Activated CD8-positive, alpha-beta memory T cell treated with anti-CD3 and anti-CD28 coated beads, Interleukin-2, amount 50 U/mL, for 48 hours (primary cell): ENCODE results near the gene CDHR4.
"Not testable (repeated sequence)": the region's sequence is repeated elsewhere in the genome, so short reads cannot be mapped to it uniquely, and the experiment has no call there.

Experiments
- DNase-seq: peaks from one replicate; pipeline ENCODE4 v3.0.0-alpha.2; 2020

CDHR4 gene

GRCh38 chr3:49802719-49803464, 3.2 kb upstream of the CDHR4 start, which contains the start of gene INKA1:
INKA1 (plus strand) TSS chr3:49803261; CDS start chr3:49803393, 132 bp downstream.
- DNase-seq: peak; percentile 93

DNA sequence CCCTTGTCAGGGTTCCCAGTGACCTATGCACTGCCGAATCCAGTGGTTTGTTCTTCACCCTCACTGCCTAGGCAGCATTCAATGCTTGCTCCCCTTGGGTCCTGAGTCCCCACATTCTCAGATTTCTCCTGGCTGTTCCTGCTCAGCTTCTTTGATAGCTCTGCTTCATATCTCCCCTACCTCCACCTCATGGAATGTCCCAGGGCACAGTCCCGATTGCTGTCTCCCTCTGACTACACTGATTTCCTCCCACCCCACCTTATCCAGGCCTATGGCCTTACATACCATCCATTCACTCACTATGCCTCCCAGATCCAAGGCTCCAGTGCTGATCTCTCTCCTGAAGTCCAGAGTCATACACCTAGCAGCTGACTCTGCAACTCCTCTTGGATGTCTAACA, 1.5 kb upstream of the CDHR4 start:
- DNase-seq: no peak

DNA sequence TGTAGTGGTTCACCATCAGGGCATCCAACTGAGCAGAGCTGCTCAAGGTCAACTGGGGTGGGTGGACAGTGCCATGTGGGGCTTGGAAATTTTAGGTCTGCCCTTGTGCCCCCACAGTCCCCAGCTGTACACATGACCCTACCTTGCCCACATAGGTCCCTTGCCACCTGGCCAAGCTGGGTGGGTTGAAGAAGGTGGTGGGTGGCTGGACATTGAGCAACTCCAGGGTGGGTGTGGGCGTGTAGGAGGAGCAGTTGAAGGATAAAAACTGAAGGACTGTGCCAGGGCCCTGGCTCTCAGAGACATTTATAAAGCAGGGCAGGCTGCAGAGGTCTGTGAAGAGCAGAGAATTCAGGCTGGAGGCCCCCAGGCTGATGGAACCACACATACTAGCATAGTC, 568 bp downstream of the CDHR4 start:
- DNase-seq: no peak

DNA sequence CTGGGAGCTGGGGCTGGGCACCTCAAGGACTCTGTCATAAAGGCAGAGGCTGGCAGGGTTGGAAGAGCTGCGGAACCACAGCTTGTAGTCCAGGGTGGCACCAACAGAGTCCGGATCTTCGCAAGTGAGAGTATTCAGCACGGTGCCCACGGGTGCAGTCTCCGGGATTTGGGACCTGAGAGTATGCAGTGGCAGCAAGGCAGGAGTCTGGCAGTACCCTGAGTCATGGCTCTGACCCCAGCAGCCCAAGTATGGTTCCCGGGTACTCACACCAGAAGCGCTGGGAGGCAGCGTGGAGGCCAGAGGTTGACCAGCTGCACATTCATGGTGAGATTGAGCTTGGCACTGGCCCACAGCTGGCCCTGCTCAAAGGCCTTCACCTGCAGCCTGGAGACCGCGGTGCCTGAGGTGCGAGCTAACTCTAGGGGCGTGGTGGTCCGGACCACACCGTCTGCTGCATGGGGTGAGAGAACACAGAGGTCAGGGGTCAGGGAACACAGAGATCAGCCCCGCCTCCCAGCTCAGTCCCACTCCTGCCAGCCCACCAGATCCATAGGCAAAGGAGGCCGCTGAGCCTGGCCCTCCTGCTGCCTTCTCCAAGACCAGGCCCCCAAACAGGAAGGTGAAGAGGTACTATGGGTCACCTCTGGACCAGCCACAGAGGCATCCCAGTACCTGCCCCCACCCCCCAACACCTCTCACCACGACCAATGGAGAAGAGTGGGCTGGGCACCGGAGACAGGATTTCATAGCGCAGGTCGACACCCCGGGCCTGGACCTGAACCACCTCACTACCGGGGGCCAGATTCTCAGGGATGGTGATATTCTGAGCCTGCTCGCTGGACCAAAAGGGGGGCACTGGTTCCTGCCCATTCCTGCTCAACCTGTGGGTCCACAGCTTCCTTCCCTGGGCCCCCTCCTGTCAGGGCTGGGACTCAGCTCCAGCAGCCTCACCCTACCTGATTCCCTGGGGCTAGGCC, 4.5 kb downstream of the CDHR4 start:
- DNase-seq: no peak

GRCh38 chr3:49794431-49794830, 5.2 kb downstream of the CDHR4 start:
- no peak for DNase-seq

DNA sequence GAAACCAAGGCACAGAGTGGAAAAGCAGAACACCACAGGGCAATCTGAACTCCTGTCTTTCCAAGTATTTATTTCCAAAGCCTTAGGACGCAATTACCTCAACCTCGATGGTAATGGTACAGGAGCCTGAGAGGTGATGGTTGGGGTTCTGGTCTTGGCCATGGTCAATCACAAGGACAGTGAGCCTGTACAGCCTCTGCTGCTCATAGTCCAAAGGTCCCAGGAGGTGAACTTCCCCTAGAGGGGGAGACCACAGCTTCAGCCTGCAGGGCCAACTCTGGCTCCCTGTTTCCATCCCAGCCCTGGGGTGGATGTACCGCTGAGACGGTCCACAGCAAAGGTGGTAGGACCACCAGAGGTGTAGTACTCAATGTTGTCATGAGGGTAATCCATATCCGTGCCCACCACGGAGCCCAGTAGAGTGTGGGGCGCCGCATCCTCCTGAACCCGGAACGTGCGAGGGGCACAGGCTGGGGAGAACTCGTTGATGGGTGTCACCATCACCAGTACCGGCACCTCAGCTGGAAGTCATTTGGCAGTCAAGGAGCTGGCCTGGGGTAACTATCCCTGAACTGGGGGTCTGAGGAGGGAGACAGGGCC, 6.1 kb downstream of the CDHR4 start:
- DNase-seq: no peak

DNA sequence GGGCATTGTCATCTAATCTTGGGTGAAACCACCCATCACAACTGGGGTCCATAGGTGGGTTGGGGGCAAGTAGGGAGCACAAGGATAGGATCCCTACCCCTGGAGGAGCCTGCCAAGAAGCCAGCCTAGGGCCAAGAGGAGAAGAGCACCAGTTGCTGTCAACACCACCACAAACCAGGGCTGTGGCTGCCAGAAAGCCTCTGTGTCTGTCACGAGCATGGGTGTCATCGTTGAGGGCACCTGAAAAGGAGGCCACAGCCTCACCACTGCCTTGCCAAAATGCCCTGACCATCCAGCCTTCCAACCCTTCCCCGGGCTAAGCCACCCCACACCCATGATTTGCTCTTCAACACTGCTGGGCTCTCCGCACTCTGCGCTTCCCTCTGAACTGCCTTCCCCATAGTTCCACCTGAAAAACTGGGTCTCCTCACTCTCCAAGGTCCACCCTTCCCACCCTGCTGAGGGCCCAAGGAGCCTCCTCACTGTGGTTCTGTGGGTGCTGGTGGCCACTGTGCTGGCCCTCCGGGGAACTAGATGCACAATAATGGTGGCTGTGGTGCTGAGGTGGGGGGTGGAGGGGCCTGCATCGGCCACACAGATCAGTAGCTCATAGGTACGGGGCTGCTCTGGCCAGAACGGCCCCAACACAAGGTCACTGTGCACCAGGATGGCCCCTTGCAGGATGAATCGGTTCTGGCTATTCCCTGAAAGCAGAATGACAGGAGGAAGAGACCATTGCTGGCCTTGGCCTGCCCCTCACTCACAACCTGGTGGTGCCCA, 7.1 kb downstream of the CDHR4 start:
- no peak for DNase-seq

DNA sequence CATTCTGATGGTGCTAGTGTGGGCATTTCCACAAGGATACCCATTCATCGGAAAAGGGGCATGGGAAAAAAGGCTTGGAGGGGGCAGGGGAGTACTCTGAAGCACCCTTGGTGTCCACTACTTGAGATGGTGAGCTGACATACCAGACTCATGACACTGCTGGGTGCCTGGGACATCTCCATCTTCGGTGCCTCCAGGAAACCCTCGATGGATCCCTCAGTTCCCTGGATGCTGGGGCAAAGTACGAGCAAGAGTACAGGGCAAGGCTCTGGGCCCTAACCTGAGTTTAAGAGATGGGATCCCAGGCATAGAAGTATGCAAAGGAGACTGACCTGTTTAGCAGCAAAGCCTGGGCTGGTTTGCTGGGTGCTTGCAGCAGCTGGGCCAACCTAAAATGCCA, 8.1 kb downstream of the CDHR4 start:
- DNase-seq: no peak

- DNase-seq: no peak
These were observed 8.9 kb downstream of the CDHR4 start for GRCh38 chr3:49790626-49791411.

GRCh38 chr3:49788056-49788455, 11.6 kb downstream of the CDHR4 start:
- no peak for DNase-seq

GRCh38 chr3:49787536-49787935, 12.1 kb downstream of the CDHR4 start:
- DNase-seq: no peak

- DNase-seq: no peak
These were observed 12.6 kb downstream of the CDHR4 start for GRCh38 chr3:49787182-49787464.

- DNase-seq: peak; percentile 98
These were observed 13.1 kb downstream of the CDHR4 start, which contains the start of gene IP6K1 for GRCh38 chr3:49786357-49787181. IP6K1 (minus strand) TSS chr3:49786542; CDS start chr3:49748040, 38,502 bp downstream.

DNA sequence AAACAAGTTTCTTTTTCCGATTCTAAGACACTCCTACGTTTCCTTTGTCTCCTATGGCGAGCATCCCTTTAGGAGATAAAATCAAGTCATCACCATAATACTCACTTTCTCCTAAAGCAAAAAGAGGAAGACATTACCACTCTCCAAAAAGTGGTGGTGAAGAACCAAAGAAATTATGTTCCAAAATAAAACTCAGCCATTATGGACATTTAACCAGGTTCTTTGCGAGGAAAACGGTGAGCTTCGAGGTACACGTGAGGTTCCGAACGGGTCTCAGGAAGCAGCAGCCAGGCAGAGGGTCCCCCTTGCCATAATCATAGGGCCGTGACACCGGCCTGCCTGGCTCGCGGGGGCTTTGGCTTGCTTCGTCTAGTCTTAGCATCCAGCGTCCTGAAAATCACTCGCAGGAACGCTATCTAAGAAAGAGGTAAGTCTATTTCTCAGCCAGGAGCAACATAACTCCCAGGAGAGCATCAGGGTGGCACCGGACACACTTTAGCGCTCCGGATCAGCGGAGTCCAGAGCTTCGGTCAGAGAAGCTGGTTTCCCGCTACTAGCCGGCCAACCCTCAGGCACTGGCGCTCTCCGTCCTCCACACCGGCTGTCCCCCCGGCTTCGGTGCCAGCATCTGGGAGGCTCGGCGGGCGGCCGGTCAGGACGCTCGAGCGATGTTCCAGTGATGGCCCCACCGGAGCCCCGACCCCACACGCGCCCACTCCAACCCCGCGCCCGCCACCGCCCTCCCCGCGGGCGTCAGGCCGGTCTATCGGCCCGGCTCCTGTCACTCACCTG, 13.9 kb downstream of the CDHR4 start:
- no peak for DNase-seq

- not testable (repeated sequence) for DNase-seq
These were observed 17.4 kb downstream of the CDHR4 start for GRCh38 chr3:49782277-49782676.

DNA sequence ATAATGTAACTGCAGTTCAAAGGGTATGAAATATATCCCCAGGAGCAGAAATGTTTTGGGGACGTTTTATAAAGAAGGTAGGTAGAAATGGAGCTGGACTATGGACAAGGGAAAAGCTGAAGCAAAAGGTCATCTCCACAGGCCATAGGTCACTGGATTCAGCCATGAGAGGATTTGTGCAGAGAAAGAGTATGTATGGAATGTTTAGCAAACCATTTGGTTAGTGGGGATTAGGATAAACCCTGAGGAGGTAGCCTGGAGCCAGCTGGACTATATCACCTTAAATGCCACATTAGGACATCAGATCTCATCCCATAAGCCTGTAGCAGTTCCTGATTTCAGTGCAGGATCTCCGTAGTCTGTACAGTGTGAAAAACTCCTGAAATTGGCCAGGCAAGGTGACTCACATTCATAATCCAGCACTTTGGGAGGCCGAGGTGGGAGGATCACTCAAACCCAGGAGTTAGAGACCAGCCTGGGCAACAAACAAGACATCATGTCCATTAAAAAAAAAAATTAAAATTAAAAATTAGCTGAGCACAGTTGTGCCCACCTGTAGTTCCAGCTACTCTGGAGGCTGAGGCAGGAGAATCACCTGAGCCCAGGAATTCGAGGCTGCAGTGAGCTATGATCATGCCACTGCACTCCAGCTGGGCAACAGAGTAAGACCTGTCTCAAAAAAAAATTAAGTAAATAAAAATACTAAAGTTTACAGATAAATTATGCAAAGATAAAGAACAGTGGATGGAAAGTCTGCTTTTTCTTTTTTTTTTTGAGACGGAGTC, 18.1 kb downstream of the CDHR4 start:
- DNase-seq: no peak

DNA sequence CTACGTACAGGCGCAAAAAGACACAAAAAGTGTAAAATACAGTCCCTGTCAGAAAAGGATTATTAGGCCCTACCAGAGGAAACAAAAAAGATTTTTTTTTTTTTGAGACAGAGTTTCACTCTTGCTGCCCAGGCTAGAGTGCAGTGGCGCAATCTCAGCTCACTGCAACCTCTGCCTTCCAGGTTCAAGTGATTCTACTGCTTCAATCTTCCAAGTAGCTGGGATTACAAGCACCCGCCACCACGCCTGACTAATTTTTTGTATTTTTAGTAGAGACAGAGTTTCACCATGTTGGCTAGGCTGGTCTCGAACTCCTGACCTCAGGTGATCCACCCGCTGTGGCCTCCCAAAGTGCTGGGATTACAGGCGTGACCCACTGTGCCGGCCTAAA, 18.7 kb downstream of the CDHR4 start:
- DNase-seq: not testable (repeated sequence)

DNA sequence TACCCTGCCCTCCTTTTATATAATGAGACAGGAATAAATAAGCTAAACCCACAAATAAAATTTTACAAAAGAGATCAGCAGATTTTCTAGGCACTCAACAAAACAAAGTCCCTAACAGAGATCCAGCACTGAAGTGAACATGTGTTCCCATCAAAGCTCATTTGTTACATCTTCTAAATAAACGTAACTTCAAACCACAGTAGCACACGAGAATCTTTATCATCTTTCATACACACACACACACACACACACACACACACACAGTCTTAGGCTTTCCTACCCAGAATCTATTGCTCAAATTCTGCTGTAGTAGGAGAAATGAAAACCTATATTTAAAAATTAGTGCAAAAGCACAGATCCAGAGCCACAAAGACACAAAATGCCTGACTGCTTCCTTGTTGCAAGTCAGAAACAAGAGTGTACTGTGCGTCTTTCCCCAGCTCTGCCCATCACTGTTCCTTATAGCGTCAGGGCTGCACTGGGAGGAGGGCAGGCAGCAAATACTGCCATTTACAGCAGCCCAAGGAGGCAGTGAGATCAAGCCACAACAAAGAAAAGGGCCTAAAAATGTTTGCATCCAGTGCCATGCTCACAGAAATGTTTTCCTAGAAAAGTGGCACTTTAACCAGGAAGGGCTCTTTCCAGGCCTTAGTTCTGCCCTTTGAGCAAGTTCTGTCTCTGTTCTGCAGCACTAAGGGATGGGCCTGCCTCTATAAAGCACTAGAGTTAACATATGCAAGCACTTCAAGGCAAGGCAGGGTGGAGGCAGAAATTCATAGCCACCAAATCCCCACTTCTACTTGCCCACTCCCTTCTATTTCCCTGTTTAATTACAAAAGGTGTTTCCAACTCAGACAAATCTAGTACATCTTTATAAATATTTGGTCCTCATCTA, 19.3 kb downstream of the CDHR4 start:
- no peak for DNase-seq
